ENCODE measurements around the gene SLC25A21.

Gene SLC25A21

DNA sequence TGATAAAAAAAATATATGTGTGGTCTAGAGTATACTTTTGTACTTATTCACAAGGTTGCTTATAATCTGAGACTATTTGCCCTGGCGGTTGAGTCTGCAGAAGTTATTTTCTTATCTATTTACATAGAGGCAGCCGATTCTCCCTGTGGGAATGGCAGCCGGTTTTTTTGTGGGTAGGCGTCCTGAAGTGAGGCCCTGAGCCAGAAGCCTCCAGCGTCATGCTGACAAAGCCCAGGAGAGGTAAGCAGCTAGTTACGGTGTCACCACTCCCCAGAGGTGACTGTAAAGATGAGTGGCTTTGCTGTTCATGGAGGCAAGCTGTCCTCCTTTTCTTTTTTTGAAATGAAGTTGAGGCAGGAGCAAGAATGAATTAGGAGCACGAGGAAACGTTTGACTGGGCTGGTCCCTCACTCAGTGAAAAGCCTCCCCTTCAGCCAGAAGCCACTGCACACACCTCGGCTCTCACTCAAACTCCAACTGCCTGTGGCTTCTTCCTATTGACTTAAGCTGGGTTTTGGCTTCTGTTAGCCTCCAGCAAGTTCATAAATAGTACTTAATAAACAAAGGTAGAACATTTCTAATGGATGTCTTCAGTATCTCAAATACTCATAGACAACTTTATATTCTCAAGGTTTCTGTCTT, 489.2 kb downstream of the SLC25A21 start:
- no peak for DNase-seq

DNA sequence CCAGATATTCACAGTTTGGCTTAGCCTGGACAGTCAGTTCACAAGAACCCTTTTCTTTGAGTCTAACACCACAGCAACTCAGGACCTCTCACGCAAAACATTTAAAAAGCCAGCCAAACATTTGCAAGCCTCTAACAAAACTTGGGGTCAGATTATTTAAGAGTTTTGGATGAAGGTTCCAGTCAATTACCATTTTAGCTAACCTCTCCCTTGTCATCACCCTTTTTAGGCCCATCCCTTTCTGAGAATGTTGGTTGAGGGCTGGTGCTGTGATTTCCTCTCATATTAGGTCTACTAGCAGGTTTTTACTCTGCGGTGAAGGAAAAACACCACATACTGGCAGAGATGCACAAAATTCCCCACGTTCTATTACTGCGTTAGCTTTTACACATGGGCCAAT, 490.1 kb downstream of the SLC25A21 start:
- DNase-seq: no peak

GRCh38 chr14:36676236-36676635, 496.2 kb downstream of the SLC25A21 start:
- DNase-seq: no peak

DNA sequence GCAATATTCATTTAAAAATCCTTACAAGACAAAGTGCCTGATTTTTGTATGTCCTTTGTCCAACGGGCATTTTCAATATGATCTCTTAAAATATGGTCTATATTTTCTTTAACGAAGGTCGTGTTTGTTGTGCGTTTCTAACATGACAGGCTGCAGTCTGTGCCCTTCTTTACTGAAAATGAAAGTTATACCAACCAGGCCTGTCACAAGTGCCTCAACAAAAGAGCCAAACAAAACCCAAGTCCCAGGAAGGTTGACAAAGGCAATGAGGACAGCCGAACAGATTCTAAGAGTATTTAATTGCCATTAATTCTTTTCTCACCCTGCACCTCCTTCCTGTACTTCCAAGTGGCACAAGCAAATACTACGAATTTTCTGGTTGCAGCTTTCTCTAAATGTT, 496.8 kb downstream of the SLC25A21 start:
- DNase-seq: no peak

- DNase-seq: no peak
Observed at GRCh38 chr14:36674659-36675058, 497.7 kb downstream of the SLC25A21 start.

DNA sequence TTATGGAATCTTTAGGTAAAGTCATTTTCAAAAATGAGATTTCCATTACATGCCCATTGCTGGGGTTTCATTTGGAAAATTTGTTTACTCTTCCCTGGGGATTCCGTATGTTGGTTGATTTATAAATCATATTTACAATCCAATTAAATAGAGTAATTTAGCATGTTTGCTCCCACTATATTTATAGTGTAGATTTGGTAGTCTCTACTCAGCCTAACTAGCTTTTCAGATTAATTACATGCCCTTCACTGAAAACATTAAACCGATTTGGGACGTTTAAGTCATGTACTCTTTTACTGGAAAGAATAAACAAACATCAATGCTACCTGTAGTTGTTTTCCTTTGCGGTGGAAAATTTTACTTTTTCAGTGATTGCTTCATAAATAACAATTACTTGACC, 500.3 kb downstream of the SLC25A21 start:
- DNase-seq: no peak

- no peak for DNase-seq
Observed at GRCh38 chr14:36671149-36671548, 501.3 kb downstream of the SLC25A21 start.

- DNase-seq: no peak
Observed at GRCh38 chr14:36667679-36668078, 504.7 kb downstream of the SLC25A21 start.

- DNase-seq: no peak
Observed at GRCh38 chr14:36666416-36667206, 505.8 kb downstream of the SLC25A21 start.

- DNase-seq: no peak
Observed at GRCh38 chr14:36665887-36666415, 506.5 kb downstream of the SLC25A21 start.

- no peak for DNase-seq
Observed at GRCh38 chr14:36664322-36665193, 507.8 kb downstream of the SLC25A21 start.

GRCh38 chr14:36663404-36664321, 508.7 kb downstream of the SLC25A21 start:
- DNase-seq: no peak

GRCh38 chr14:36662543-36663403, 509.6 kb downstream of the SLC25A21 start:
- no peak for DNase-seq

DNA sequence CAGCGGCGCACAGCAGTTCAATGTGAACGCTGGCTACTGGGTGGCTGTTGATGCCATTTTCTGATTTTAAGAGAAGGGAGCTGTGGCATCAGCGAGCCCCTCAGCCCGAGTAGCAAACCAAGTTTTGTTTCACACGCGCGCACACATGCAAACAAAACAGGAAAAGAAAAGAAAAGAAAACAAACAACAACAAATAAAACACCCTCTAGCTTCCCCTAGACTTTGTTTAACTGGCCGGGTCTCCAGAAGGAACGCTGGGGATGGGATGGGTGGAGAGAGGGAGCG, 510.2 kb downstream of the SLC25A21 start:
- DNase-seq: no peak

DNA sequence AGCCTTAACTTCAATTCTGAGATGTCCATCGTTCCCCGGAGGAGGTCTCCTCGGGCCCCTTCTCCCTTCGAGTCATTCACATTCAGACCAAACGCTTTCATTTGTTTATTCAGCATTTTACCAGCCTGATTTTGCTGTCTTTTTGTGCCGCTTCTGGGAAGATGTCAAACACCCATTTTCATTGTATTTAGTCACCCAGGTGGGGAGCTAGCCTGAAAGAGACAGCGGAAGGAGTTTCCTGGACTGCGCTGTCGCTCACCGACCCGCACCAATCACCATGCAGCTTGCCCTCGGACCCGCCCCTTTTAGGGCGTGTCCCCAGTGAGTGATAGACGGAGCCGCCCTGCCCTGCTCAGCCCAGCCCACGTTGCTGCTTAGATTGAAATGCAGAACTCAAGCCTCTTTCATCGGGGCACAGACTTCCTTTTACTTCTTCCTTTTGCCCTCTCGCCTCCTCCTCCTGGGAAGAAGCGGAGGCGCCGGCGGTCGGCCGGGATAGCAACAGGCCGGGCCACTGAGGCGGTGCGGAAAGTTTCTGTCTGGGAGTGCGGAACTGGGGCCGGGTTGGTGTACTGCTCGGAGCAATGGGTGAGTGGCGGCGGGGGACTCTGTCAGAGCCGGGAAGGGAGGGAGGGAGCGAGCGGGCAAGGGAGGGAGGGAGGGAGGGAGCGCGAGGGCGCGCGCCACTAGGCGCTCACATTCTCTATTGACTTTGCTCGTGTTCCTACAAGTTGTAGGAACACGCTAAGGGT, 510.7 kb downstream of the SLC25A21 start, which contains the start of gene PAX9:
PAX9 (plus strand) TSS at position 355 of the 752 bp plus-strand sequence; CDS start at position 585, 230 bp downstream.
- DNase-seq: no peak

DNA sequence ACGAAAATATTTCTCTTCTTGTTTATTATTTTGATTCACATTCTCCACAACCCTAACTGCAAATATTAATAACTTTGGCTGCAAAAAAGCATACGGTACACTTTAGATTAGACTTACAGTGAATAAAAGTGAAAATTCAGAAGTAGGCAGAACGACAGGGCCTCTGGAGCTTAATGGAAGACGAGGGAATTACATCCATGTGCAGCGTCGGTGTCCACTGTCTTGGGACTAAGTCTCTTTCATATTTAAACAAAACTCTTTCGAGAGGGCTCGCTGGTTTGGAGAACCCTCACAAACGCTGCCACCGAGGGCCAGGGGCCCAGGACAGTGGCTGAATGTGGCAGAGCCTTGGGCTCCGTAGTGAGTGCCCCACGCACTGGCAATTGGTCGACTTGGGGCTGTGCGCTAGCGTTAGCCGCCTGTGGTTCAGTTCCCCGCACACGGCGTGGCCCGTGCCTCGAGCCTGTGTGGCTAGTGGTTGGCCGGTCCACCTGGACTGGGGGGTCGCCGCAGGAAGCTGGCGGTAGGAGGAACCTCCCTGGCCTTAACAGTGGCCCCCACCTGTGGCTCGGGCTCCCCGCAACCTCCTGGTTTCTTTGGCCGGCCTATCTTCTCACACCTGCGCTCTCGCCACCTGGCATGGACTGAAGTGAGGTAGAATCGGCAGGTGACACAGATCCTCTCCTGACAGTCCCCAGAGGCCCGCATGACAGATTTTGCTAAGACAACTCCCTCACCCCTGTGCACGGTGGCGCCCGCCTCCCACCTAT, 511.5 kb downstream of the SLC25A21 start:
- DNase-seq: no peak

- no peak for DNase-seq
Observed at GRCh38 chr14:36659822-36660735, 512.3 kb downstream of the SLC25A21 start.

DNA sequence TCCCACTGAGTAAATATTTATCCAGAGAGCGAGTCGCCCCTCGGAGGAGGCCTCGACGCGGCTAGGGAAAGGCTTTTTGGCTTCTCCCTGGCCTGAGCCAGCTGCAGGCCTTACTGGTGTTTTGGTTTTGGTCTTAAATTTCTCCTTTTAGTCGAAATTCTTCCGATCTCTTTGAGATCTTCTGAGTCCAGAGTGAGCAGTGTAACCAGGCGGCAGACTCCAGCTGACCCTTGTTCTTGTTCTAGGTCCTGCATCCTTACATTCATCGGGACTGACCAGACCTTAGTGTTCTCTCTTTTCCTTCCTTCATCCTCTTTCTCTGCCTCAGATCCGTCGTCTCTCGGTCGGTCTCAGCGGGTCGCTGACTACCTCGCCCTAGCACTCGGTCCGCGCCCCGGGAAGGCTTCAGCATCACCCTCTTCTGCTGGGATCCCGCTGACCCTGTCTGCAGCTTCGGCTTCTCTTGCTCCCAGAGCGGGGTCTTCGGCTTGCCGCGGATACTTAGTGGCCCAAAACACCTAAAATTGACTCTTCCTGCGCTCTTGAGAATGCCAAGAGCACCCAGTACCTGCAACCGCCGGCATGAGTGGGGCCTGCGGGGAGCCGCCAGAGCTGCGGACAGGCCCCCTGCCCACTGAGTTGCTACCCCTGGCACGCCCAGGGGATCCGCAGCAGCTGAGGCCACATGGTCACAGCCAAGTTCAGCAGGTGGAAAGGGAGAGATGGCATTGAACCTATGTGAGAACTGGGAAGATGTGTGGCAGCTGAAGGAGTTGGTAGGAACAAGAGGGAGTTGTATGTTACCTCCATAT, 513.2 kb downstream of the SLC25A21 start:
- DNase-seq: no peak
